Smooth muscle cell (in vitro differentiated cells): ENCODE data around the gene MIEN1. TPM values are rescaled to one million over a fixed set of nuclear protein-coding genes. Genes with fewer than 3 reads are reported as not detected.

Experiments used
- DNase-seq: peaks from one replicate; lab custom pipeline; 2025; ENCODE audit not compliant: unreplicated experiment; lab: John Stamatoyannopoulos, UW
- H2AFZ ChIP-seq: fragments of 200-600 bp; sonication (generic); 2 replicates; pipeline ENCODE4 v1.6.0; 2016; ENCODE audit warnings: antibody characterized with exemption, low read depth, mild to moderate bottlenecking
- H3F3A ChIP-seq: fragments of 200-600 bp; sonication (generic); 2 replicates; pipeline ENCODE4 v1.6.0; 2017; ENCODE audit warnings: antibody characterized with exemption, low read depth
- H3K27ac ChIP-seq: fragments of 200-600 bp; sonication (generic); 2 replicates; pipeline ENCODE4 v1.5.1; 2016; ENCODE audit warnings: low read depth, mild to moderate bottlenecking
- H3K27me3 ChIP-seq: fragments of 200-600 bp; sonication (generic); 2 replicates; pipeline ENCODE4 v1.6.1; 2016; ENCODE audit warnings: low read depth, mild to moderate bottlenecking
- H3K36me3 ChIP-seq: fragments of 200-600 bp; sonication (generic); 2 replicates; pipeline ENCODE4 v1.5.1; 2016; ENCODE audit warnings: low read depth
- H3K4me1 ChIP-seq: fragments of 200-600 bp; sonication (generic); 2 replicates; pipeline ENCODE4 v1.5.1; 2016; ENCODE audit warnings: low read depth
- H3K4me2 ChIP-seq: fragments of 200-600 bp; sonication (generic); 2 replicates; pipeline ENCODE4 v1.6.0; 2016; ENCODE audit warnings: mild to moderate bottlenecking
- H3K4me3 ChIP-seq: fragments of 200-600 bp; sonication (generic); 2 replicates; pipeline ENCODE4 v1.5.1; 2016; ENCODE audit warnings: mild to moderate bottlenecking
- H3K79me2 ChIP-seq: fragments of 200-600 bp; sonication (generic); 2 replicates; pipeline ENCODE4 v1.6.0; 2016; ENCODE audit warnings: low read depth, mild to moderate bottlenecking
- H3K9ac ChIP-seq: fragments of 200-600 bp; sonication (generic); 2 replicates; pipeline ENCODE4 v1.6.0; 2016; ENCODE audit warnings: low read depth
- H3K9me3 ChIP-seq: fragments of 200-600 bp; sonication (generic); replicated peaks from 2 replicates; pipeline ENCODE4 v1.5.1; 2016; ENCODE audit warnings: low read depth
- H4K20me1 ChIP-seq: fragments of 200-600 bp; sonication (generic); 2 replicates; pipeline ENCODE4 v1.6.0; 2016; ENCODE audit warnings: low read depth
- CTCF ChIP-seq: fragments of 200-600 bp; sonication (generic); IDR thresholded peaks from 2 replicates; pipeline ENCODE4 v1.5.1; 2017; ENCODE audit warnings: borderline replicate concordance, mild to moderate bottlenecking, antibody characterized with exemption; ENCODE audit not compliant: insufficient read depth, poor library complexity, severe bottlenecking
- WGBS: methylation state at CpG from one replicate; pipeline ENCODE4 v1.1.7; 2016; ENCODE audit warnings: low lambda C conversion rate; 5-methylcytosine and 5-hydroxymethylcytosine counted together
- polyA plus RNA-seq: library from polyadenylated mRNA; unstranded; fragments of >200 nt; fragmentation: Nextera tagmentation; extraction: Ambion mirVana; gene quantifications from 2 replicates; pipeline ENCODE4 v1.2.1, GENCODE V29; 2016
- total RNA-seq: library from RNA; depleted of rRNA; stranded (reverse); fragments of >200 nt; gene quantifications from 2 replicates; pipeline ENCODE4 v1.2.3, GENCODE V29; 2014

MIEN1 gene
- total RNA-seq (33.5 and 55.8 TPM in 2 replicates), polyA plus RNA-seq (70.7 and 71.5 TPM in 2 replicates)

- peak; percentile 86 for TF ChIP-seq CTCF
- Histone ChIP-seq H3K4me1 (no peaks in the 10 kb centered on the region), H3F3A (peaks cover 8% of the 10 kb centered on the region), H3K27me3 (no peaks in the 10 kb centered on the region), H3K27ac (peak within 1 kb of the TSS; percentile 25), H3K79me2 (no peaks in the 10 kb centered on the region), H3K9ac (peak within 1 kb of the TSS; percentile 76), H2AFZ (peak within 1 kb of the TSS; percentile 81), H3K9me3 (no peaks in the 10 kb centered on the region), H3K36me3 (no peaks in the 10 kb centered on the region), H3K4me3 (peak within 1 kb of the TSS; percentile 68), H3K4me2 (peak within 1 kb of the TSS; percentile 92), H4K20me1 (no peaks in the 10 kb centered on the region)
- peak; percentile 83 for DNase-seq
- WGBS, result 3% methylated on average over 52 of the region's 65 CpGs
Observed at GRCh38 chr17:39730095-39730921, at the start of gene MIEN1. Gene MIEN1 (minus strand): TSS chr17:39730532. CDS start chr17:39730495, 37 bp downstream.

GRCh38 chr17:39777534-39778365 is 47.4 kb upstream of the MIEN1 start:
- no peak for TF ChIP-seq CTCF
- no peaks in the 10 kb centered on the region for H3K36me3 ChIP-seq
- no peaks in the 10 kb centered on the region for H3K79me2 ChIP-seq
- H3K4me1 ChIP-seq, result peaks cover 9% of the 10 kb centered on the region
- H3K9me3 ChIP-seq, result no peaks in the 10 kb centered on the region
- H2AFZ ChIP-seq, result no peak overlapping the region
- WGBS, result 80% methylated on average over 11 of the region's 11 CpGs
- H3K27me3 ChIP-seq, result peaks cover 18% of the 10 kb centered on the region
- no peak overlapping the region for H3K4me2 ChIP-seq
- H3F3A ChIP-seq, result no peaks in the 10 kb centered on the region
- H3K9ac ChIP-seq, result no peak overlapping the region
- H3K4me3 ChIP-seq, result no peak overlapping the region
- DNase-seq, result no peak
- no peaks in the 10 kb centered on the region for H4K20me1 ChIP-seq
- no peak overlapping the region for H3K27ac ChIP-seq

GRCh38 chr17:39776252-39776651 is 45.9 kb upstream of the MIEN1 start:
- no peaks in the 10 kb centered on the region for H3K36me3 ChIP-seq
- no peak overlapping the region for H2AFZ ChIP-seq
- H3K79me2 ChIP-seq, result no peaks in the 10 kb centered on the region
- no peaks in the 10 kb centered on the region for H3K4me1 ChIP-seq
- no peak overlapping the region for H3K4me3 ChIP-seq
- no peak for TF ChIP-seq CTCF
- H3K9me3 ChIP-seq, result no peaks in the 10 kb centered on the region
- H3K9ac ChIP-seq, result no peak overlapping the region
- DNase-seq, result no peak
- H4K20me1 ChIP-seq, result no peaks in the 10 kb centered on the region
- no peaks in the 10 kb centered on the region for H3F3A ChIP-seq
- no peak overlapping the region for H3K4me2 ChIP-seq
- no peak overlapping the region for H3K27ac ChIP-seq
- peaks cover 18% of the 10 kb centered on the region for H3K27me3 ChIP-seq
